Endothelial cell of hepatic sinusoid (primary cell): Measurements from ENCODE around the gene DXO.

ENCODE experiments used
- in situ Hi-C: cut with HindIII; loops from 2 replicates; pipeline ENCODE4 v1.10.0; 2017; ENCODE audit warnings: low sequenced_read_pairs

DXO gene

GRCh38 chr6:31958741-31959739, 12.9 kb downstream of the DXO start, which contains the start of the genes NELFE and SKIC2:
Gene NELFE, minus strand, starts transcription at chr6:31958971. Its CDS starts 525 bp downstream, at chr6:31958446.
Gene SKIC2, plus strand, starts transcription at chr6:31959175. Its CDS starts 18 bp downstream, at chr6:31959193.
- in situ Hi-C loops = no loop called here

- in situ Hi-C loops = no loop called here
These were observed 13.6 kb downstream of the DXO start for GRCh38 chr6:31958412-31958740.

GRCh38 chr6:31956796-31957195, 15.1 kb downstream of the DXO start:
- in situ Hi-C loops = no loop called here

- in situ Hi-C loops = no loop called here
These were observed 17.4 kb downstream of the DXO start for GRCh38 chr6:31954511-31954910.

- in situ Hi-C loops = no loop called here
These were observed 19.0 kb downstream of the DXO start for GRCh38 chr6:31952890-31953289.

- in situ Hi-C loops = no loop called here
These were observed 19.7 kb downstream of the DXO start for GRCh38 chr6:31952140-31952805.

- in situ Hi-C loops = no loop called here
These were observed 21.9 kb downstream of the DXO start for GRCh38 chr6:31949926-31950548.

- in situ Hi-C loops = no loop called here
These were observed 23.1 kb downstream of the DXO start for GRCh38 chr6:31948753-31949413.

- in situ Hi-C loops = no loop called here
These were observed 23.6 kb downstream of the DXO start for GRCh38 chr6:31948306-31948705.

GRCh38 chr6:31947864-31948263, 24.1 kb downstream of the DXO start:
- in situ Hi-C loops = no loop called here

GRCh38 chr6:31947070-31947675, 24.8 kb downstream of the DXO start:
- in situ Hi-C loops = no loop called here

- in situ Hi-C loops = no loop called here
These were observed 25.5 kb downstream of the DXO start for GRCh38 chr6:31946370-31946885.

- in situ Hi-C loops = no loop called here
These were observed 26.2 kb downstream of the DXO start, which contains the start of gene CFB for GRCh38 chr6:31945507-31946369. Gene CFB, plus strand, starts transcription at chr6:31946095. Its CDS starts 127 bp downstream, at chr6:31946222.

GRCh38 chr6:31945154-31945506, 26.8 kb downstream of the DXO start:
- in situ Hi-C loops = no loop called here

- in situ Hi-C loops = no loop called here
These were observed 28.2 kb downstream of the DXO start for GRCh38 chr6:31943742-31944141.

GRCh38 chr6:31940256-31940664, 31.7 kb downstream of the DXO start:
- in situ Hi-C loops = no loop called here

GRCh38 chr6:31935823-31936222, 36.1 kb downstream of the DXO start:
- in situ Hi-C loops = no loop called here

GRCh38 chr6:31935021-31935420, 36.9 kb downstream of the DXO start:
- in situ Hi-C loops = no loop called here

GRCh38 chr6:31933537-31933936, 38.4 kb downstream of the DXO start:
- in situ Hi-C loops = no loop called here
